GM18867 (cell line): Measurements from ENCODE around the gene SMS.
A peak's percentile ranks its signal among the peaks of the same experiment; 100 is the strongest.

Experiments used
- ATAC-seq: cut with Tn5 transposase; IDR thresholded peaks from one replicate; pipeline ENCODE4 v1.9.1; 2021; ENCODE audit warnings: mild to moderate bottlenecking, moderate library complexity; ENCODE audit not compliant: unreplicated experiment

SMS gene

GRCh38 chrX:21975812-21976211 is 35.3 kb downstream of the SMS start:
- ATAC-seq, result no peak

GRCh38 chrX:21978346-21978745 is 37.8 kb downstream of the SMS start:
- no peak for ATAC-seq

GRCh38 chrX:21982311-21982710 is 41.8 kb downstream of the SMS start:
- no peak for ATAC-seq

GRCh38 chrX:21985332-21985777 is 44.8 kb downstream of the SMS start:
- ATAC-seq, result peak; percentile 85

- ATAC-seq, result no peak
These were observed 46.1 kb downstream of the SMS start for GRCh38 chrX:21986596-21986995.

- peak; percentile 43 for ATAC-seq
These were observed 48.9 kb downstream of the SMS start for GRCh38 chrX:21989384-21989783.

GRCh38 chrX:21990832-21991231 is 50.3 kb downstream of the SMS start:
- ATAC-seq, result no peak

GRCh38 chrX:21991504-21991903 is 51.0 kb downstream of the SMS start:
- ATAC-seq, result no peak

GRCh38 chrX:21993265-21993664 is 52.8 kb downstream of the SMS start:
- peak; percentile 88 for ATAC-seq

- ATAC-seq, result no peak
These were observed 56.5 kb downstream of the SMS start for GRCh38 chrX:21996872-21997455.

- ATAC-seq, result no peak
These were observed 57.5 kb downstream of the SMS start for GRCh38 chrX:21998037-21998436.

- ATAC-seq, result no peak
These were observed 64.4 kb downstream of the SMS start for GRCh38 chrX:22004866-22005265.

GRCh38 chrX:22012051-22012450 is 71.5 kb downstream of the SMS start:
- no peak for ATAC-seq

GRCh38 chrX:22012931-22013330 is 72.4 kb downstream of the SMS start:
- no peak for ATAC-seq

- ATAC-seq, result no peak
These were observed 74.7 kb downstream of the SMS start for GRCh38 chrX:22015139-22015750.

GRCh38 chrX:22021751-22022324 is 81.3 kb downstream of the SMS start:
- ATAC-seq, result no peak

GRCh38 chrX:22024577-22024976 is 84.1 kb downstream of the SMS start:
- ATAC-seq, result no peak

GRCh38 chrX:22025751-22026150 is 85.2 kb downstream of the SMS start:
- ATAC-seq, result no peak

GRCh38 chrX:22026731-22027130 is 86.2 kb downstream of the SMS start:
- no peak for ATAC-seq

- no peak for ATAC-seq
These were observed 91.6 kb downstream of the SMS start, which contains the start of gene PHEX for GRCh38 chrX:22032084-22032483. TSS of gene PHEX (plus strand) at chrX:22032325. CDS start at chrX:22033006, 681 bp downstream.

GRCh38 chrX:22032506-22032905 is 92.0 kb downstream of the SMS start:
- ATAC-seq, result no peak

GRCh38 chrX:22033818-22034217 is 93.3 kb downstream of the SMS start:
- no peak for ATAC-seq
